AG09309 (cell line): Measurements from ENCODE around the gene CCDC18.
A peak's percentile ranks its signal among the peaks of the same experiment; 100 is the strongest.

ENCODE experiments used
- DNase-seq: peaks from one replicate; pipeline ENCODE4 v3.0.0-alpha.2; 2010; ENCODE audit warnings: low read depth
- H3K4me3 ChIP-seq: 2 replicates; pipeline ENCODE4 v1.5.1; 2011; ENCODE audit warnings: mild to moderate bottlenecking, low read depth, low read length, moderate library complexity; ENCODE audit not compliant: control insufficient read depth
- CTCF ChIP-seq: IDR thresholded peaks from 2 replicates; pipeline ENCODE4 v1.5.1; 2011; ENCODE audit warnings: mild to moderate bottlenecking, low read depth, low read length, inconsistent platforms; ENCODE audit not compliant: insufficient read depth, control insufficient read depth; ENCODE audit errors: missing control alignments

CCDC18 gene

GRCh38 chr1:93180723-93181613 is at the start of gene CCDC18:
Gene CCDC18 (plus strand): TSS chr1:93180724. CDS start chr1:93183362, 2,638 bp downstream.
- H3K4me3 ChIP-seq = peak within 1 kb of the TSS; percentile 96
- DNase-seq = no peak
- TF ChIP-seq CTCF = no peak

GRCh38 chr1:93132638-93133037 is 47.9 kb upstream of the CCDC18 start:
- no peak for DNase-seq
- H3K4me3 ChIP-seq = no peak overlapping the region
- TF ChIP-seq CTCF = no peak

- no peak for TF ChIP-seq CTCF
- no peak overlapping the region for H3K4me3 ChIP-seq
- no peak for DNase-seq
Observed at GRCh38 chr1:93136445-93136844, 44.1 kb upstream of the CCDC18 start.

- DNase-seq = no peak
- no peak overlapping the region for H3K4me3 ChIP-seq
- TF ChIP-seq CTCF = no peak
Observed at GRCh38 chr1:93137604-93138292, 42.8 kb upstream of the CCDC18 start.

GRCh38 chr1:93140106-93140505 is 40.4 kb upstream of the CCDC18 start:
- no peak for TF ChIP-seq CTCF
- no peak overlapping the region for H3K4me3 ChIP-seq
- no peak for DNase-seq

- DNase-seq = no peak
- no peak overlapping the region for H3K4me3 ChIP-seq
- no peak for TF ChIP-seq CTCF
Observed at GRCh38 chr1:93142161-93142560, 38.4 kb upstream of the CCDC18 start.
